GM12878 (cell line): Measurements from ENCODE around the gene PTPRD. TPM values are rescaled to one million over a fixed set of nuclear protein-coding genes. Genes with fewer than 3 reads are reported as not detected.

Source experiments
- ATAC-seq: fragments of 200-7000 bp; cut with Tn5 transposase; 3 replicates; pipeline ENCODE4 v1.9.1; 2020; ENCODE audit warnings: mild to moderate bottlenecking, moderate library complexity
- BruUV-seq: library from RNA; stranded (reverse); fragments of 400-500 nt; replicated peaks from 2 replicates; lab custom pipeline; 2021; lab: Mats Ljungman, UMichigan
- CTCF ChIA-PET: fragments of 300-600 bp; sonication (Branson Sonifier 250); formaldehyde crosslinking; extraction: SDS; loops from one replicate; lab custom pipeline; 2021; ENCODE audit warnings: inconsistent platforms; lab: Yijun Ruan, JAX
- POLR2A ChIA-PET: fragments of 350-600 bp; formaldehyde crosslinking; extraction: SDS; loops from one replicate; lab custom pipeline; 2021; ENCODE audit warnings: inconsistent platforms; lab: Charles Lee
- RAD21 ChIA-PET: fragments of 300-600 bp; sonication (Branson Sonifier 250); formaldehyde crosslinking; loops from one replicate; lab custom pipeline; 2023; ENCODE audit warnings: antibody characterized with exemption; ENCODE audit not compliant: unreplicated experiment; lab: Charles Lee
- SMC1A ChIA-PET: fragments of 300-600 bp; sonication (Branson Sonifier 250); formaldehyde crosslinking; loops from one replicate; lab custom pipeline; 2023; ENCODE audit not compliant: unreplicated experiment, uncharacterized antibody; lab: Charles Lee
- DNase-seq: peaks from one replicate; pipeline ENCODE4 v3.0.0-alpha.2; 2011; ENCODE audit warnings: low read depth, low spot score
- FAIRE-seq: peaks from 3 replicates; lab custom pipeline; 2011; peaks lifted over from hg19 to GRCh38; lab: Jason Lieb, UNC
- H2AFZ ChIP-seq: 2 replicates; pipeline ENCODE4 v1.6.0; 2011; ENCODE audit warnings: low read depth, low read length, control low read depth; ENCODE audit not compliant: control insufficient read depth
- H3K27ac ChIP-seq: 2 replicates; pipeline ENCODE4 v1.5.1; 2011; ENCODE audit warnings: control low read depth; ENCODE audit not compliant: control insufficient read depth, insufficient read depth
- H3K27me3 ChIP-seq, 2 experiments: replicated peaks in 1 of 2; 2 replicates each; pipeline versions ENCODE4 v1.6.0 to v1.6.1; 2011; ENCODE audit warnings: low read length in 1 of 2; ENCODE audit not compliant: control insufficient read depth in 2 of 2, insufficient read depth in 2 of 2
- H3K36me3 ChIP-seq, 2 experiments: 2 replicates each; pipeline ENCODE4 v1.5.1; 2011; ENCODE audit warnings: low read length in 1 of 2; ENCODE audit not compliant: control insufficient read depth in 2 of 2, insufficient read depth in 2 of 2
- H3K4me1 ChIP-seq: 2 replicates; pipeline ENCODE4 v1.6.1; 2011; ENCODE audit warnings: mild to moderate bottlenecking, low read length, moderate library complexity, mixed read lengths; ENCODE audit not compliant: control insufficient read depth, insufficient read depth
- H3K4me2 ChIP-seq: 2 replicates; pipeline ENCODE4 v1.6.0; 2011; ENCODE audit warnings: control low read depth; ENCODE audit not compliant: control insufficient read depth, insufficient read depth
- H3K4me3 ChIP-seq: fragments of 200-600 bp; sonication (generic); 2 replicates; pipeline ENCODE4 v1.5.1; 2016
- H3K79me2 ChIP-seq: 2 replicates; pipeline ENCODE4 v1.6.0; 2011; ENCODE audit warnings: low read length; ENCODE audit not compliant: control insufficient read depth, insufficient read depth
- H3K9ac ChIP-seq: 2 replicates; pipeline ENCODE4 v1.8.0; 2011; ENCODE audit warnings: low read length, control low read depth, mixed read lengths; ENCODE audit not compliant: control insufficient read depth, insufficient read depth
- H3K9me3 ChIP-seq: replicated peaks from 3 replicates; pipeline ENCODE4 v1.5.1; 2011; ENCODE audit warnings: mild to moderate bottlenecking, low read length; ENCODE audit not compliant: control insufficient read depth, insufficient read depth
- H4K20me1 ChIP-seq: 2 replicates; pipeline ENCODE4 v1.6.0; 2011; ENCODE audit not compliant: control insufficient read depth, insufficient read depth
- HDGF ChIP-seq: fragments of 450-650 bp; IDR thresholded peaks from 2 replicates; pipeline ENCODE4 v1.6.1; 2016; ENCODE audit warnings: antibody characterized with exemption
- RBBP5 ChIP-seq: fragments of 200-600 bp; sonication (generic); conservative IDR thresholded peaks from 2 replicates; pipeline ENCODE4 v1.6.1; 2016
- RCOR1 ChIP-seq: conservative IDR thresholded peaks from 2 replicates; pipeline ENCODE4 v1.6.1; 2012; ENCODE audit warnings: low read depth, low read length, improper control_type of control experiment
- SMAD1 ChIP-seq: fragments of 450-650 bp; IDR thresholded peaks from 2 replicates; pipeline ENCODE4 v1.6.1; 2018; ENCODE audit warnings: mild to moderate bottlenecking, low read depth; ENCODE audit not compliant: partially characterized antibody
- SRF ChIP-seq, 2 experiments: IDR thresholded peaks; 2 replicates each; pipeline ENCODE4 v1.6.1; 2011; ENCODE audit warnings: low read depth in 2 of 2, low read length in 2 of 2, mild to moderate bottlenecking in 1 of 2, moderate library complexity in 1 of 2
- SUPT20H ChIP-seq: IDR thresholded peaks from 2 replicates; pipeline ENCODE4 v1.6.1; 2011; ENCODE audit warnings: low read depth, mild to moderate bottlenecking, low read length, moderate library complexity, borderline replicate concordance; ENCODE audit not compliant: control insufficient read depth
- ZNF24 ChIP-seq: fragments of 450-650 bp; IDR thresholded peaks from 2 replicates; pipeline ENCODE4 v1.6.1; 2017; ENCODE audit warnings: antibody characterized with exemption, mild to moderate bottlenecking
- WGBS: methylation state at CpG from one replicate; pipeline ENCODE4 v1.1.6; 2016; ENCODE audit warnings: low lambda C conversion rate; ENCODE audit not compliant: insufficient replicate concordance, insufficient coverage; ENCODE audit errors: missing lambda C conversion rate; 5-methylcytosine and 5-hydroxymethylcytosine counted together
- in situ Hi-C: fragments of 300-500 bp; cut with MboI; formaldehyde crosslinking; loops from 9 replicates; pipeline ENCODE4 v1.14.3; 2018; ENCODE audit warnings: mixed read lengths
- intact Hi-C: fragments of 100-400 bp; cut with micrococcal nuclease; formaldehyde crosslinking; loops from one replicate; pipeline ENCODE4 v1.14.2; 2022; ENCODE audit not compliant: unreplicated experiment
- polyA plus RNA-seq, 11 experiments: library from polyadenylated mRNA; depleted of rRNA in 4 of 11; unstranded in 6 of 11; stranded (reverse) in 5 of 11; fragments of >200 nt; fragmentation: Nextera tagmentation in 4 of 11; fragmentation: Illumina TruSeq in 1 of 11; extraction: Ambion mirVana in 4 of 11; extraction: Trizol in 1 of 11; gene quantifications; 1 replicate in 1 of 11; 2 replicates in 10 of 11; pipeline versions ENCODE4 v1.2.1 to v1.2.3, GENCODE V29; 2011 to 2016; ENCODE audit warnings: inconsistent platforms in 2 of 11, missing spikeins in 2 of 11, low read depth in 1 of 11
- total RNA-seq, 4 experiments: library from RNA; depleted of rRNA in 3 of 4; stranded (reverse); fragments of >200 nt in 3 of 4; fragmentation: Illumina TruSeq in 1 of 4; extraction: Trizol in 1 of 4; gene quantifications; 2 replicates each; pipeline versions ENCODE4 v1.2.1 to v1.2.3, GENCODE V29; 2013 to 2021
- TF ChIP-seq, protein P1 (sequence below), 3 experiments: IDR thresholded peaks in 2 of 3; conservative IDR thresholded peaks in 1 of 3; 2 replicates each; pipeline ENCODE4 v1.5.1; 2011; ENCODE audit warnings: low read depth in 3 of 3, low read length in 3 of 3, mild to moderate bottlenecking in 3 of 3, control low read depth in 2 of 3, moderate library complexity in 2 of 3, inconsistent platforms in 1 of 3, mixed read lengths in 1 of 3; ENCODE audit not compliant: control insufficient read depth in 2 of 3, insufficient read depth in 1 of 3; ENCODE audit errors: extremely low read depth in 1 of 3
- TF ChIP-seq, protein P2 (sequence below): IDR thresholded peaks from 2 replicates; pipeline ENCODE4 v1.6.1; 2011; ENCODE audit warnings: borderline replicate concordance, low read depth, mild to moderate bottlenecking, moderate library complexity, mixed read lengths, low read length; ENCODE audit not compliant: insufficient read depth; ENCODE audit errors: extremely low read length
- TF ChIP-seq, protein P3 (sequence below): IDR thresholded peaks from 2 replicates; pipeline ENCODE4 v1.6.1; 2012; ENCODE audit warnings: low read depth, low read length, improper control_type of control experiment

PTPRD gene
- total and polyA plus RNA-seq, 10 of the 15 experiments (the other 5 are each of a cell fraction or from before 2014, with no cell fraction given), result under 0.01 to 0.05 (median 0.01) TPM; not detected in 7

DNA sequence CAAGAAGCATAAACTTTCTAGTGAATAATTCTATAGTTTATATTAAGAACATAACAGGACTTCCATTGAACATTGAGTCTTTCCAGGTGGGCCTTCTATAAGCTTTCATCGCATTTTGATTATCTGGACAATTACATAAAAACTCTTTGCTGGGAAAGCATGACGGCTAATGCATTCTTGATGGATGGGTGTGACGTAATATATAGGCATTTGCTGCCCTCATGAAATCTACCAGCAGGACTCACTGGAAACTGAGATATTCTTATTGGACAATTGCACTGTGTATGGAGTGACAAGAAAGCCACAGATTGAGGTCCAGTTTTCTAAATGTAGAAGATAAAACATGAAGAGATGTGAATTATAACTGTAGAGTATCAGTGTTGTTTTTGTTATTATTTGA lies 15.0 kb downstream of the PTPRD start:
- no peak for FAIRE-seq

More for the DNA sequence above, 15.0 kb downstream of the PTPRD start:
- SMC1A ChIA-PET, result interaction anchor here (1.4 kb wide), 1 partner anchor 19 kb away, joined by 3 read pairs; no protein-coding TSS in a partner anchor
- ATAC-seq (no peak), DNase-seq (no peak)
- Histone ChIP-seq H3K4me1 (no peaks in the 10 kb centered on the region), H3K27ac (no peak overlapping the region), H3K4me2 (no peak overlapping the region), H4K20me1 (no peaks in the 10 kb centered on the region), H3K9ac (no peak overlapping the region), H2AFZ (no peak overlapping the region), H3K27me3 (no peaks in the 10 kb centered on the region), H3K4me3 (no peak overlapping the region), H3K9me3 (no peaks in the 10 kb centered on the region), H3K36me3 (no peaks in the 10 kb centered on the region), H3K79me2 (no peaks in the 10 kb centered on the region)
- in situ Hi-C loops (no loop called here), intact Hi-C loops (no loop called here)
- BruUV-seq, result no TSS peak
- POLR2A ChIA-PET, result no interaction called here
- TF ChIP-seq RCOR1 (no peak), RBBP5 (no peak), HDGF (no peak), SUPT20H (no peak), ZNF24 (no peak), SRF (IDR thresholded peaks at IDR 0.05; ENCODE audit: low read depth in 2 of 2, low read length in 2 of 2) (no peak), SMAD1 (no peak)
- TF ChIP-seq, protein P1, sequence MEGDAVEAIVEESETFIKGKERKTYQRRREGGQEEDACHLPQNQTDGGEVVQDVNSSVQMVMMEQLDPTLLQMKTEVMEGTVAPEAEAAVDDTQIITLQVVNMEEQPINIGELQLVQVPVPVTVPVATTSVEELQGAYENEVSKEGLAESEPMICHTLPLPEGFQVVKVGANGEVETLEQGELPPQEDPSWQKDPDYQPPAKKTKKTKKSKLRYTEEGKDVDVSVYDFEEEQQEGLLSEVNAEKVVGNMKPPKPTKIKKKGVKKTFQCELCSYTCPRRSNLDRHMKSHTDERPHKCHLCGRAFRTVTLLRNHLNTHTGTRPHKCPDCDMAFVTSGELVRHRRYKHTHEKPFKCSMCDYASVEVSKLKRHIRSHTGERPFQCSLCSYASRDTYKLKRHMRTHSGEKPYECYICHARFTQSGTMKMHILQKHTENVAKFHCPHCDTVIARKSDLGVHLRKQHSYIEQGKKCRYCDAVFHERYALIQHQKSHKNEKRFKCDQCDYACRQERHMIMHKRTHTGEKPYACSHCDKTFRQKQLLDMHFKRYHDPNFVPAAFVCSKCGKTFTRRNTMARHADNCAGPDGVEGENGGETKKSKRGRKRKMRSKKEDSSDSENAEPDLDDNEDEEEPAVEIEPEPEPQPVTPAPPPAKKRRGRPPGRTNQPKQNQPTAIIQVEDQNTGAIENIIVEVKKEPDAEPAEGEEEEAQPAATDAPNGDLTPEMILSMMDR (IDR thresholded peaks at IDR 0.05 in 2 of 3, conservative IDR thresholded peaks at IDR 0.05 in 1 of 3; ENCODE audit: control insufficient read depth in 2 of 3, extremely low read depth in 1 of 3, insufficient read depth in 1 of 3, low read depth in 3 of 3, low read length in 3 of 3), result no peak
- TF ChIP-seq, protein P2, sequence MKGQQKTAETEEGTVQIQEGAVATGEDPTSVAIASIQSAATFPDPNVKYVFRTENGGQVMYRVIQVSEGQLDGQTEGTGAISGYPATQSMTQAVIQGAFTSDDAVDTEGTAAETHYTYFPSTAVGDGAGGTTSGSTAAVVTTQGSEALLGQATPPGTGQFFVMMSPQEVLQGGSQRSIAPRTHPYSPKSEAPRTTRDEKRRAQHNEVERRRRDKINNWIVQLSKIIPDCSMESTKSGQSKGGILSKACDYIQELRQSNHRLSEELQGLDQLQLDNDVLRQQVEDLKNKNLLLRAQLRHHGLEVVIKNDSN, result no peak
- TF ChIP-seq, protein P3, sequence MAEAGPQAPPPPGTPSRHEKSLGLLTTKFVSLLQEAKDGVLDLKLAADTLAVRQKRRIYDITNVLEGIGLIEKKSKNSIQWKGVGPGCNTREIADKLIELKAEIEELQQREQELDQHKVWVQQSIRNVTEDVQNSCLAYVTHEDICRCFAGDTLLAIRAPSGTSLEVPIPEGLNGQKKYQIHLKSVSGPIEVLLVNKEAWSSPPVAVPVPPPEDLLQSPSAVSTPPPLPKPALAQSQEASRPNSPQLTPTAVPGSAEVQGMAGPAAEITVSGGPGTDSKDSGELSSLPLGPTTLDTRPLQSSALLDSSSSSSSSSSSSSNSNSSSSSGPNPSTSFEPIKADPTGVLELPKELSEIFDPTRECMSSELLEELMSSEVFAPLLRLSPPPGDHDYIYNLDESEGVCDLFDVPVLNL, result no peak
- CTCF ChIA-PET, result interaction anchor here (2.0 kb wide), 1 partner anchor 231 kb away, joined by 4 read pairs; no protein-coding TSS in a partner anchor
- RAD21 ChIA-PET, result interaction anchor here (0.8 kb wide), 1 partner anchor 1801 kb away, joined by 3 read pairs; no protein-coding TSS in a partner anchor
- 43% methylated on average over 3 of the region's 3 CpGs for WGBS
